ENCODE measurements around the gene CALML5. TPM values are rescaled to one million over a fixed set of nuclear protein-coding genes. Genes with fewer than 3 reads are reported as not detected.

The CALML5 gene
- total RNA-seq, 1 donor from 2014 or later: not detected

GRCh38 chr10:5545778-5546710, 46.7 kb upstream of the CALML5 start:
- no peak overlapping the region for H3K4me3 Mint-ChIP-seq (ENCODE audit: unreplicated experiment)
- TF ChIP-seq CTCF (IDR thresholded peaks at IDR 0.05; ENCODE audit: partially characterized antibody, unreplicated experiment): no peak
- peaks cover 10% of the 10 kb centered on the region for H3K36me3 Mint-ChIP-seq (ENCODE audit: unreplicated experiment)
- H3K9me3 Mint-ChIP-seq (ENCODE audit: unreplicated experiment): peaks cover 1% of the 10 kb centered on the region
- no peak overlapping the region for H3K27ac Mint-ChIP-seq (ENCODE audit: unreplicated experiment)
- peaks cover 10% of the 10 kb centered on the region for H3K4me1 Mint-ChIP-seq (ENCODE audit: low read depth, unreplicated experiment)
- H3K27me3 Mint-ChIP-seq (ENCODE audit: unreplicated experiment): peaks cover 1% of the 10 kb centered on the region
- DNase-seq: no peak

- no peak for DNase-seq
- Mint-ChIP-seq H3K36me3 (ENCODE audit: unreplicated experiment) (peaks cover 15% of the 10 kb centered on the region), H3K27me3 (ENCODE audit: unreplicated experiment) (no peaks in the 10 kb centered on the region), H3K27ac (ENCODE audit: unreplicated experiment) (no peak overlapping the region), H3K4me1 (ENCODE audit: low read depth, unreplicated experiment) (peaks cover 5% of the 10 kb centered on the region), H3K9me3 (ENCODE audit: unreplicated experiment) (peaks cover 2% of the 10 kb centered on the region), H3K4me3 (ENCODE audit: unreplicated experiment) (no peak overlapping the region)
- no peak for TF ChIP-seq CTCF (IDR thresholded peaks at IDR 0.05; ENCODE audit: partially characterized antibody, unreplicated experiment)
Measured at GRCh38 chr10:5545426-5545777, 46.0 kb upstream of the CALML5 start.

GRCh38 chr10:5545011-5545410, 45.6 kb upstream of the CALML5 start:
- H3K27ac Mint-ChIP-seq (ENCODE audit: unreplicated experiment): no peak overlapping the region
- no peak for TF ChIP-seq CTCF (IDR thresholded peaks at IDR 0.05; ENCODE audit: partially characterized antibody, unreplicated experiment)

GRCh38 chr10:5544216-5544805, 44.9 kb upstream of the CALML5 start:
- Mint-ChIP-seq H3K4me1 (ENCODE audit: low read depth, unreplicated experiment) (peaks cover 5% of the 10 kb centered on the region), H3K36me3 (ENCODE audit: unreplicated experiment) (peaks cover 17% of the 10 kb centered on the region), H3K4me3 (ENCODE audit: unreplicated experiment) (no peak overlapping the region), H3K27ac (ENCODE audit: unreplicated experiment) (no peak overlapping the region), H3K9me3 (ENCODE audit: unreplicated experiment) (peaks cover 4% of the 10 kb centered on the region), H3K27me3 (ENCODE audit: unreplicated experiment) (no peaks in the 10 kb centered on the region)
- no peak for TF ChIP-seq CTCF (IDR thresholded peaks at IDR 0.05; ENCODE audit: partially characterized antibody, unreplicated experiment)
- no peak for DNase-seq

More at GRCh38 chr10:5545011-5545410, 45.6 kb upstream of the CALML5 start:
- Mint-ChIP-seq H3K9me3 (ENCODE audit: unreplicated experiment) (peaks cover 4% of the 10 kb centered on the region), H3K36me3 (ENCODE audit: unreplicated experiment) (peaks cover 17% of the 10 kb centered on the region), H3K4me1 (ENCODE audit: low read depth, unreplicated experiment) (peaks cover 5% of the 10 kb centered on the region), H3K27me3 (ENCODE audit: unreplicated experiment) (no peaks in the 10 kb centered on the region), H3K4me3 (ENCODE audit: unreplicated experiment) (no peak overlapping the region)
- DNase-seq: no peak

GRCh38 chr10:5543623-5544022, 44.3 kb upstream of the CALML5 start:
- H3K4me3 Mint-ChIP-seq (ENCODE audit: unreplicated experiment): no peak overlapping the region
- H3K27me3 Mint-ChIP-seq (ENCODE audit: unreplicated experiment): no peaks in the 10 kb centered on the region
- H3K4me1 Mint-ChIP-seq (ENCODE audit: low read depth, unreplicated experiment): peaks cover 5% of the 10 kb centered on the region
- no peak for TF ChIP-seq CTCF (IDR thresholded peaks at IDR 0.05; ENCODE audit: partially characterized antibody, unreplicated experiment)
- H3K36me3 Mint-ChIP-seq (ENCODE audit: unreplicated experiment): peaks cover 17% of the 10 kb centered on the region
- DNase-seq: no peak
- H3K9me3 Mint-ChIP-seq (ENCODE audit: unreplicated experiment): peaks cover 5% of the 10 kb centered on the region
- H3K27ac Mint-ChIP-seq (ENCODE audit: unreplicated experiment): no peak overlapping the region

All from glutamatergic neuron (in vitro differentiated cells).